ENCODE data around the gene TSC22D3.

- TF ChIP-seq CTCF (conservative IDR thresholded peaks at IDR 0.05; ENCODE audit: low read length): no peak
- TF ChIP-seq EZH2phosphoT487 (IDR thresholded peaks at IDR 0.05; ENCODE audit: borderline replicate concordance, low read depth, low read length): no peak
Observed at GRCh38 chrX:107742700-107743191, 32.8 kb downstream of the TSC22D3 start.
